PFSK-1 (cell line): ENCODE results near the gene CUEDC1.

Experiments used
- FOXP2 ChIP-seq: optimal IDR thresholded peaks from 2 replicates; pipeline ENCODE3; 2011; ENCODE audit warnings: borderline replicate concordance, control low read depth, inconsistent platforms; ENCODE audit not compliant: insufficient read depth; ENCODE audit errors: extremely low read length, extremely low read depth
- POLR2AphosphoS5 ChIP-seq: IDR thresholded peaks from 2 replicates; pipeline ENCODE4 v1.6.1; 2012; ENCODE audit warnings: low read depth, mild to moderate bottlenecking, control low read depth, low read length, moderate library complexity
- REST ChIP-seq, 2 experiments: IDR thresholded peaks; 2 replicates each; pipeline versions ENCODE4 v1.6.1 to v1.8.0; 2011 to 2012; ENCODE audit warnings: low read depth in 2 of 2, low read length in 2 of 2, control low read depth in 1 of 2, inconsistent platforms in 1 of 2, mild to moderate bottlenecking in 1 of 2, moderate library complexity in 1 of 2; ENCODE audit not compliant: insufficient read depth in 1 of 2
- SIN3A ChIP-seq: IDR thresholded peaks from 2 replicates; pipeline ENCODE4 v1.6.1; 2012; ENCODE audit warnings: mild to moderate bottlenecking, low read length, moderate library complexity, borderline replicate concordance; ENCODE audit not compliant: insufficient read depth
- TAF1 ChIP-seq: IDR thresholded peaks from 2 replicates; pipeline ENCODE4 v1.6.1; 2012; ENCODE audit warnings: low read length, control low read depth, borderline replicate concordance; ENCODE audit not compliant: insufficient read depth

Gene CUEDC1

DNA sequence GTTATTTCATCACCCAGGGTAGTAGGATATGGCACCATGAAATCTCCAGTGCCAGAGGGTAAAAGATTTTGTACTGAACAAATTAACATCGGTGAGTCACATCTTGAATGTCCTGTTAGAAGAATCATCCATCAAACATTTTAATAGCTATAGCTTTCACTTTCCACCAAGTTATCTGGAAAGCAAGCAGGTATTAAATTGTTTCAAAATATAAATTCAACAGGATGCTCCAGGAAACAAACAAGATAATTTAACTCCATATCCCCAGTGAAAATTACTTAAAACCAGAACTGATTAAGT lies 30.4 kb upstream of the CUEDC1 start:
- TF ChIP-seq FOXP2, result no peak
- no peak for TF ChIP-seq REST (IDR thresholded peaks at IDR 0.05; ENCODE audit: insufficient read depth in 1 of 2, low read depth in 2 of 2, low read length in 2 of 2)

GRCh38 chr17:57984936-57985674 lies 29.9 kb upstream of the CUEDC1 start:
- TF ChIP-seq FOXP2, result no peak
- TF ChIP-seq SIN3A, result no peak
- no peak for TF ChIP-seq TAF1
- TF ChIP-seq POLR2AphosphoS5, result no peak
- TF ChIP-seq REST (IDR thresholded peaks at IDR 0.05; ENCODE audit: insufficient read depth in 1 of 2, low read depth in 2 of 2, low read length in 2 of 2), result no peak

DNA sequence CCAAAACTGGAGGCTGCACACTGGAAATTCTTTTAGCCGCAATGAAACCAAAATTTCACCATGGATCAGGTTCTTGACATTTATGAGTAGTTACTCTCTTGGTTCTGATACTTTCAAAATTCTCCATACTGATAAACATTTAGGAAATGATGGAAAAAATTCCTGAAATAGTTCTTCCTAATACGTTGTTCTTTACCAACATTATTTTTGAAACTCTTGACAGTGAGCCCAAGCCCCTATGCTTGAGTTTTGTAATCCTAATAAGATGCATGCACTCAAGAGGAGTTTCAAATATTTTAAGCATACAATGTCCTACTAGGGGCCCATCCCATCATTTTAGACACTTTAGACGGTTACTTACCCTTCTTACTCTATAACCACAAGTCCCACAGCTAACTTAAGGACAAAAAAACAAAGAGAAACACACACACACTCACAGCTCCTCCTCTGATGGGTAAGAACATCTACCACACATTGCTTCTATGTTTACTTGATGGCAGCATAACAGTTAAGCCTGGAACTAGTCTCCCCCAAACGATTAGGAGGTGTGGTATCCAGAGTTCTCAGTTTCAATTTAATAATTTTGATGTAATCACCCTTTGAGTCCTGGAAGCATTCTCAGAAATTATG lies 29.2 kb upstream of the CUEDC1 start:
- TF ChIP-seq TAF1 (no peak), REST (IDR thresholded peaks at IDR 0.05; ENCODE audit: insufficient read depth in 1 of 2, low read depth in 2 of 2, low read length in 2 of 2) (no peak), FOXP2 (no peak), SIN3A (no peak), POLR2AphosphoS5 (no peak)

DNA sequence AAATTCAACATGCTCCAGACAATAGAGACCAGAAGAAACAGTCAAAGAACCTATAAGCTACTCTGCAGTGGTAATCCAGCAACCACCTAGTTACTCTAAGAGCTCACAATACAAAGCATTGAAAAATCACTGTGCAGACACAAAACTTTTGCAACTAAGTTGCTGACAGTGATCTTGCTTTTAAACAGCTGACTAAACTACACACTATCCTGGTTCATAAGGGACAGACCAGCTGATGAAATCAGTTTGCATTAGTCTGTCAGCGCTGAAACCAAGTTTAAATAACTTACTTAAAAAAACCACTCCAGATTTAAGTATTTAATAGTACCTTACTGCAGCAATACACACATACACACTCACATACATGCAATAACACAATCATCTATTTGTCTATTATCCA lies 28.2 kb upstream of the CUEDC1 start:
- TF ChIP-seq SIN3A (no peak), TAF1 (no peak), REST (IDR thresholded peaks at IDR 0.05; ENCODE audit: insufficient read depth in 1 of 2, low read depth in 2 of 2, low read length in 2 of 2) (no peak), POLR2AphosphoS5 (no peak)
